WTC11 (cell line): ENCODE data around the gene FRMD5.

ENCODE experiments used
- CTCF ChIP-seq: fragments of 200-600 bp; IDR thresholded peaks from 2 replicates; pipeline ENCODE4 v1.8.0; 2022; ENCODE audit warnings: antibody characterized with exemption
- HMGXB4 ChIP-seq: sonication (generic); formaldehyde crosslinking; IDR thresholded peaks from 2 replicates; pipeline ENCODE4 v1.8.1; 2023; ENCODE audit warnings: mild to moderate bottlenecking, moderate library complexity, missing genetic modification reagents
- MXD4 ChIP-seq: fragments of 250-450 bp; sonication (Bioruptor Pico); IDR thresholded peaks from 2 replicates; pipeline ENCODE4 v1.8.0; 2021; ENCODE audit warnings: mild to moderate bottlenecking, moderate library complexity, borderline replicate concordance
- SP1 ChIP-seq: sonication (generic); formaldehyde crosslinking; conservative IDR thresholded peaks from 2 replicates; pipeline ENCODE4 v1.8.1; 2022; ENCODE audit warnings: missing genetic modification reagents
- ZNF263 ChIP-seq: sonication (generic); formaldehyde crosslinking; IDR thresholded peaks from 2 replicates; pipeline ENCODE4 v1.8.1; 2022; ENCODE audit warnings: low read depth, mild to moderate bottlenecking, moderate library complexity, missing genetic modification reagents

- TF ChIP-seq SP1, result no peak
- TF ChIP-seq MXD4, result no peak
- no peak for TF ChIP-seq CTCF
- no peak for TF ChIP-seq HMGXB4 (CRISPR knock-in tag)
- TF ChIP-seq ZNF263 (CRISPR knock-in tag), result no peak
Measured at GRCh38 chr15:44137750-44138149, 57.3 kb downstream of the FRMD5 start.
